Lower leg skin (tissue), 4 donors: ENCODE measurements around the gene CPD. TPM values are rescaled to one million over a fixed set of nuclear protein-coding genes. Genes with fewer than 3 reads are reported as not detected.

Experiments
- DNase-seq, 2 donors: peaks; one replicate each; pipeline ENCODE4 v3.0.0-alpha.2; 2019; ENCODE audit warnings: low spot score in 2 of 2
- H3K4me3 ChIP-seq: fragments of 200-600 bp; sonication (generic); 2 replicates; pipeline ENCODE4 v1.5.1; 2017; ENCODE audit warnings: mild to moderate bottlenecking, low read depth; ENCODE audit not compliant: poor library complexity, severe bottlenecking
- POLR2A ChIP-seq, 2 donors: fragments of 450-650 bp; IDR thresholded peaks; one replicate each; pipeline ENCODE4 v1.6.1; 2016 to 2017; ENCODE audit warnings: antibody characterized with exemption in 2 of 2, mild to moderate bottlenecking in 1 of 2, moderate library complexity in 1 of 2
- WGBS, 2 donors: methylation state at CpG; one replicate each; pipeline ENCODE4 v1.1.5; 2018; 5-methylcytosine and 5-hydroxymethylcytosine counted together
- intact Hi-C: fragments of 100-400 bp; cut with DNase I; formaldehyde crosslinking; loops from one replicate; pipeline ENCODE4 v1.15.0; 2023; ENCODE audit warnings: low total_unique reads
- total RNA-seq, 4 donors: library from RNA; depleted of rRNA; stranded (reverse); fragments of >200 nt; gene quantifications; one replicate each; pipeline ENCODE4 v1.1.0, GENCODE V29; 2016
- TF ChIP-seq, protein P1 (sequence below), 3 donors: fragments of 450-650 bp; IDR thresholded peaks; one replicate each; pipeline ENCODE4 v1.5.1; 2016; ENCODE audit warnings: antibody characterized with exemption in 3 of 3, mild to moderate bottlenecking in 3 of 3, moderate library complexity in 2 of 3

The CPD gene
- total RNA-seq, 4 donors from 2014 or later: 18.7 to 69.5 (median 48.5) TPM

- no peak overlapping the region for H3K4me3 ChIP-seq
- WGBS, 2 donors: 78 to 85% methylated on average over 6 of the region's 6 CpGs
- no peak for DNase-seq
- no peak for TF ChIP-seq POLR2A (IDR thresholded peaks at IDR 0.05)
- TF ChIP-seq, protein P1, sequence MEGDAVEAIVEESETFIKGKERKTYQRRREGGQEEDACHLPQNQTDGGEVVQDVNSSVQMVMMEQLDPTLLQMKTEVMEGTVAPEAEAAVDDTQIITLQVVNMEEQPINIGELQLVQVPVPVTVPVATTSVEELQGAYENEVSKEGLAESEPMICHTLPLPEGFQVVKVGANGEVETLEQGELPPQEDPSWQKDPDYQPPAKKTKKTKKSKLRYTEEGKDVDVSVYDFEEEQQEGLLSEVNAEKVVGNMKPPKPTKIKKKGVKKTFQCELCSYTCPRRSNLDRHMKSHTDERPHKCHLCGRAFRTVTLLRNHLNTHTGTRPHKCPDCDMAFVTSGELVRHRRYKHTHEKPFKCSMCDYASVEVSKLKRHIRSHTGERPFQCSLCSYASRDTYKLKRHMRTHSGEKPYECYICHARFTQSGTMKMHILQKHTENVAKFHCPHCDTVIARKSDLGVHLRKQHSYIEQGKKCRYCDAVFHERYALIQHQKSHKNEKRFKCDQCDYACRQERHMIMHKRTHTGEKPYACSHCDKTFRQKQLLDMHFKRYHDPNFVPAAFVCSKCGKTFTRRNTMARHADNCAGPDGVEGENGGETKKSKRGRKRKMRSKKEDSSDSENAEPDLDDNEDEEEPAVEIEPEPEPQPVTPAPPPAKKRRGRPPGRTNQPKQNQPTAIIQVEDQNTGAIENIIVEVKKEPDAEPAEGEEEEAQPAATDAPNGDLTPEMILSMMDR (IDR thresholded peaks at IDR 0.05): no peak
- intact Hi-C loops: no loop called here
These were observed 15.5 kb downstream of the CPD start for GRCh38 chr17:30393911-30394867.

DNA sequence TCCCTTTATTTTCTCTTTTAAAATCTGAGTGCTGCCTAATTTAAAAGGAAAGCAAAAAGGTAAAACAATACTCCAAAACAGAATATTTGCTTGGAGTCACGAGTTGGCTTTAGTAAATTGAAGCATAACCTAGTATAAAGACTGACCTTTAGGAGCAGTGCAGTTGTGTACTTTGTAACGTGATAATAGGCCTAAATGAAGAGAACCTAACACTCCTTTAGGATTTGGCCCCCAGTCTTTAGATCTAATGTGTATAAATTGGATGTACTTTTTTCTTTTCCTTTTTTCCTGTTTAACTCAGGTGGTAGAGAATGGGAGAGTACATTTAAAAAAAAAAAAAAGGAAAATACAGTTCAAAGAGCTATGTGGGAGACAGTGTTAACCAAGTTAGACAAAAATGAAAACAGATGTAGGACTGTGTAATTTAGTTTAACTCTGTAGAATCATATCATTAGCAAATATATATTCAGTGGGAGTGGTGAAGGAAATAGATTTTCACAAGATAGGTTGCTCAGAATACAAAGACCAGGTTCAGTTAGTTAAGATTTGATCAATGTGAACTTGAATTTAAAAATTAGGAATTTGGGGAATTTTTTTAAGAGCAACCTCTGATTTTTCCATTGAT is 16.8 kb downstream of the CPD start:
- WGBS, 2 donors: 71 to 82% methylated on average over 2 of the region's 2 CpGs
- intact Hi-C loops: no loop called here
- no peak for DNase-seq
- no peak overlapping the region for H3K4me3 ChIP-seq
- no peak for TF ChIP-seq POLR2A (IDR thresholded peaks at IDR 0.05)
- TF ChIP-seq, protein P1 (IDR thresholded peaks at IDR 0.05): no peak

DNA sequence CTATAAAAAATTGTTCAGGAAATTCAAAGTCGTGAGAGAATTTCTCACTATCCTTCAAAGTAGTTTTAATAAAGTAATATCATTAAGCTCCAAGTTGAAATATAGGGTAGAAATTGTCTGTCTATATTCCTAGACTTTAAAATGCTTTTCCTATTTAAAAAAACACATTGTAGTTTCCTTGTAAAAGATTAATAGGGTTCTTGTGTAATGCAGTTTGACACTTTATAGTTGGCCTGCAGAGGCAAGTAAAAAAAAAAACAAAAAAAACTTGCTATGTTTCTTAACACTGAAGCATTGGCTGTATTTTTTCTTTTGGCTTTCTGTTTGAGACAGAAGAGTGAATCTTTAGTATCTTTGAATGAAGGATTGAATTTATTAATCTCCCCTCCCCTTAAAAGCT is 17.4 kb downstream of the CPD start:
- DNase-seq: no peak
- no peak overlapping the region for H3K4me3 ChIP-seq
- WGBS, 2 donors: 81 to 84% methylated on average over 1 of the region's 1 CpG
- TF ChIP-seq POLR2A (IDR thresholded peaks at IDR 0.05): no peak
- TF ChIP-seq, protein P1 (IDR thresholded peaks at IDR 0.05): no peak
- intact Hi-C loops: no loop called here

GRCh38 chr17:30396612-30397011 is 17.9 kb downstream of the CPD start:
- 84 to 88% methylated on average over 4 of the region's 4 CpGs for WGBS, 2 donors
- intact Hi-C loops: no loop called here
- H3K4me3 ChIP-seq: no peak overlapping the region
- TF ChIP-seq POLR2A (IDR thresholded peaks at IDR 0.05): no peak
- TF ChIP-seq, protein P1 (IDR thresholded peaks at IDR 0.05): no peak
- no peak for DNase-seq

DNA sequence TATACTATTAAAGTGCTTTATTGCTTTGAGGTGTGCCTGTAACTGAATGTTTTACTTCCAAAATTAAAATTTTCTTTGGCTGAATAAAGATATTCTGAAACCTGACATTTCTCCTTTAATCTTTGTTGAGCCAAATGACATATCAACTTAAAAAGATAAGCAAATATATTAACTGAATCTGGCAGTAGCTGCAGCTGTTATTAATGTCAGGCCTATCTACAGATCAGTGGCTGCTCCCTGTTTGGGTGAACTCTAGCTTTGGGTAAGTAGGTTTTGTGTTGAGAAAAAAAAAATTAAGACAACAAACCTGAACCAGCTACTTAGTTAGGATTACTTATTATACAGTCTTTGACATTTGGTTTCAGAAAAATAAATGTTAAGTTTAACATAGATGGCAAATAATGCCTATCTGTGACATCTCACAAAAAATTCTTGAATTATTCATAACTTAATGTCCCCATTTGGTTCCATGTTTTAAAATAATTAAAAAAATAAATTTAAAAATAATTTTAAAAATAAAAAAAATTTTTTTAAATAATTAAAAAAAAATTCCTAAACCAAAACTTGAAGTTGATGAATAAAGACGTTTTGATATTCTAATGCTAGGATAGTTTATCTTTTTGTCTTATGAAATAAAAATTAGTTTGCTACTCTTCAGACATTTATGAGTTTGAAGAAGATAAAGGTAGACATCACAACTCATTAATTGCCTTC is 19.8 kb downstream of the CPD start:
- TF ChIP-seq, protein P1 (IDR thresholded peaks at IDR 0.05): no peak
- TF ChIP-seq POLR2A (IDR thresholded peaks at IDR 0.05): no peak
- no peak overlapping the region for H3K4me3 ChIP-seq
- intact Hi-C loops: no loop called here
- WGBS, 2 donors: 87 to 96% methylated on average over 1 of the region's 1 CpG
- no peak for DNase-seq
